Measurements from ENCODE around the gene PRKCE.
A peak's percentile ranks its signal among the peaks of the same experiment; 100 is the strongest.

PRKCE gene

GRCh38 chr2:45672138-45672537, 20.7 kb downstream of the PRKCE start:
- H3K4me1 ChIP-seq (ENCODE audit: control insufficient read depth in 1 of 2, insufficient read depth in 2 of 2, low read length in 2 of 2), result peaks cover 5 to 14% of the 10 kb centered on the region in 2 donors
- H3K4me3 ChIP-seq (ENCODE audit: low read depth in 1 of 2, low read length in 2 of 2), result no peak overlapping the region
- no peaks in the 10 kb centered on the region for H3K36me3 ChIP-seq (ENCODE audit: control insufficient read depth in 1 of 2, insufficient read depth in 2 of 2, low read length in 2 of 2)
- H3K27me3 ChIP-seq (ENCODE audit: low read depth, low read length), result no peaks in the 10 kb centered on the region
- no peaks in the 10 kb centered on the region for H3K9me3 ChIP-seq (ENCODE audit: control insufficient read depth in 1 of 2, low read length in 2 of 2)
- no peak overlapping the region for H3K27ac ChIP-seq (ENCODE audit: low read length)

- no peak overlapping the region for H3K4me3 ChIP-seq (ENCODE audit: low read depth in 1 of 2, low read length in 2 of 2)
- H3K27me3 ChIP-seq (ENCODE audit: low read depth, low read length), result no peaks in the 10 kb centered on the region
- H3K36me3 ChIP-seq (ENCODE audit: control insufficient read depth in 1 of 2, insufficient read depth in 2 of 2, low read length in 2 of 2), result no peaks in the 10 kb centered on the region
- no peaks in the 10 kb centered on the region for H3K9me3 ChIP-seq (ENCODE audit: control insufficient read depth in 1 of 2, low read length in 2 of 2)
- H3K4me1 ChIP-seq (ENCODE audit: control insufficient read depth in 1 of 2, insufficient read depth in 2 of 2, low read length in 2 of 2), result peaks cover 5 to 18% of the 10 kb centered on the region in 2 donors
- peak overlapping the region; percentile 7 for H3K27ac ChIP-seq (ENCODE audit: low read length)
Observed at GRCh38 chr2:45674035-45674816, 22.8 kb downstream of the PRKCE start.

- H3K27me3 ChIP-seq (ENCODE audit: low read depth, low read length), result no peaks in the 10 kb centered on the region
- no peak overlapping the region for H3K4me3 ChIP-seq (ENCODE audit: low read depth in 1 of 2, low read length in 2 of 2)
- peak overlapping the region; percentile 7 for H3K27ac ChIP-seq (ENCODE audit: low read length)
- H3K9me3 ChIP-seq (ENCODE audit: control insufficient read depth in 1 of 2, low read length in 2 of 2), result no peaks in the 10 kb centered on the region
- H3K36me3 ChIP-seq (ENCODE audit: control insufficient read depth in 1 of 2, insufficient read depth in 2 of 2, low read length in 2 of 2), result no peaks in the 10 kb centered on the region
- peaks cover 8 to 23% of the 10 kb centered on the region in 2 donors for H3K4me1 ChIP-seq (ENCODE audit: control insufficient read depth in 1 of 2, insufficient read depth in 2 of 2, low read length in 2 of 2)
Observed at GRCh38 chr2:45675263-45675812, 23.9 kb downstream of the PRKCE start.

GRCh38 chr2:45676088-45676487, 24.6 kb downstream of the PRKCE start:
- Histone ChIP-seq H3K27me3 (ENCODE audit: low read depth, low read length) (no peaks in the 10 kb centered on the region), H3K4me3 (ENCODE audit: low read depth in 1 of 2, low read length in 2 of 2) (no peak overlapping the region), H3K4me1 (ENCODE audit: control insufficient read depth in 1 of 2, insufficient read depth in 2 of 2, low read length in 2 of 2) (peaks cover 12 to 27% of the 10 kb centered on the region in 2 donors), H3K36me3 (ENCODE audit: control insufficient read depth in 1 of 2, insufficient read depth in 2 of 2, low read length in 2 of 2) (no peaks in the 10 kb centered on the region), H3K27ac (ENCODE audit: low read length) (peak overlapping the region; percentile 7), H3K9me3 (ENCODE audit: control insufficient read depth in 1 of 2, low read length in 2 of 2) (no peaks in the 10 kb centered on the region)

- no peak overlapping the region for H3K4me3 ChIP-seq (ENCODE audit: low read depth in 1 of 2, low read length in 2 of 2)
- no peak overlapping the region for H3K27ac ChIP-seq (ENCODE audit: low read length)
- H3K36me3 ChIP-seq (ENCODE audit: control insufficient read depth in 1 of 2, insufficient read depth in 2 of 2, low read length in 2 of 2), result no peaks in the 10 kb centered on the region
- no peaks in the 10 kb centered on the region for H3K9me3 ChIP-seq (ENCODE audit: control insufficient read depth in 1 of 2, low read length in 2 of 2)
- no peaks in the 10 kb centered on the region for H3K27me3 ChIP-seq (ENCODE audit: low read depth, low read length)
- peaks cover 17 to 33% of the 10 kb centered on the region in 2 donors for H3K4me1 ChIP-seq (ENCODE audit: control insufficient read depth in 1 of 2, insufficient read depth in 2 of 2, low read length in 2 of 2)
Observed at GRCh38 chr2:45678791-45679348, 27.4 kb downstream of the PRKCE start.

GRCh38 chr2:45680351-45680967, 29.0 kb downstream of the PRKCE start:
- no peaks in the 10 kb centered on the region for H3K9me3 ChIP-seq (ENCODE audit: control insufficient read depth in 1 of 2, low read length in 2 of 2)
- H3K27ac ChIP-seq (ENCODE audit: low read length), result no peak overlapping the region
- H3K27me3 ChIP-seq (ENCODE audit: low read depth, low read length), result no peaks in the 10 kb centered on the region
- H3K4me1 ChIP-seq (ENCODE audit: control insufficient read depth in 1 of 2, insufficient read depth in 2 of 2, low read length in 2 of 2), result peaks cover 17 to 23% of the 10 kb centered on the region in 2 donors
- H3K4me3 ChIP-seq (ENCODE audit: low read depth in 1 of 2, low read length in 2 of 2), result no peak overlapping the region
- H3K36me3 ChIP-seq (ENCODE audit: control insufficient read depth in 1 of 2, insufficient read depth in 2 of 2, low read length in 2 of 2), result no peaks in the 10 kb centered on the region

GRCh38 chr2:45681675-45682074, 30.2 kb downstream of the PRKCE start:
- Histone ChIP-seq H3K4me1 (ENCODE audit: control insufficient read depth in 1 of 2, insufficient read depth in 2 of 2, low read length in 2 of 2) (peaks cover 12 to 18% of the 10 kb centered on the region in 2 donors), H3K36me3 (ENCODE audit: control insufficient read depth in 1 of 2, insufficient read depth in 2 of 2, low read length in 2 of 2) (no peaks in the 10 kb centered on the region), H3K27me3 (ENCODE audit: low read depth, low read length) (no peaks in the 10 kb centered on the region), H3K9me3 (ENCODE audit: control insufficient read depth in 1 of 2, low read length in 2 of 2) (no peaks in the 10 kb centered on the region), H3K27ac (ENCODE audit: low read length) (no peak overlapping the region), H3K4me3 (ENCODE audit: low read depth in 1 of 2, low read length in 2 of 2) (no peak overlapping the region)

GRCh38 chr2:45683292-45683691, 31.8 kb downstream of the PRKCE start:
- Histone ChIP-seq H3K4me3 (ENCODE audit: low read depth in 1 of 2, low read length in 2 of 2) (no peak overlapping the region), H3K27me3 (ENCODE audit: low read depth, low read length) (no peaks in the 10 kb centered on the region), H3K27ac (ENCODE audit: low read length) (no peak overlapping the region), H3K4me1 (ENCODE audit: control insufficient read depth in 1 of 2, insufficient read depth in 2 of 2, low read length in 2 of 2) (peaks cover 12 to 18% of the 10 kb centered on the region in 2 donors), H3K9me3 (ENCODE audit: control insufficient read depth in 1 of 2, low read length in 2 of 2) (no peaks in the 10 kb centered on the region), H3K36me3 (ENCODE audit: control insufficient read depth in 1 of 2, insufficient read depth in 2 of 2, low read length in 2 of 2) (no peaks in the 10 kb centered on the region)

GRCh38 chr2:45684756-45685155, 33.3 kb downstream of the PRKCE start:
- H3K27me3 ChIP-seq (ENCODE audit: low read depth, low read length), result no peaks in the 10 kb centered on the region
- peaks cover 12 to 15% of the 10 kb centered on the region in 2 donors for H3K4me1 ChIP-seq (ENCODE audit: control insufficient read depth in 1 of 2, insufficient read depth in 2 of 2, low read length in 2 of 2)
- H3K4me3 ChIP-seq (ENCODE audit: low read depth in 1 of 2, low read length in 2 of 2), result no peak overlapping the region

GRCh38 chr2:45685260-45685659, 33.8 kb downstream of the PRKCE start:
- no peaks in the 10 kb centered on the region for H3K27me3 ChIP-seq (ENCODE audit: low read depth, low read length)
- H3K9me3 ChIP-seq (ENCODE audit: control insufficient read depth in 1 of 2, low read length in 2 of 2), result no peaks in the 10 kb centered on the region
- H3K4me3 ChIP-seq (ENCODE audit: low read depth in 1 of 2, low read length in 2 of 2), result no peak overlapping the region
- H3K27ac ChIP-seq (ENCODE audit: low read length), result no peak overlapping the region
- H3K4me1 ChIP-seq (ENCODE audit: control insufficient read depth in 1 of 2, insufficient read depth in 2 of 2, low read length in 2 of 2), result peaks cover 10% of the 10 kb centered on the region in 2 donors
- no peaks in the 10 kb centered on the region for H3K36me3 ChIP-seq (ENCODE audit: control insufficient read depth in 1 of 2, insufficient read depth in 2 of 2, low read length in 2 of 2)

More at GRCh38 chr2:45684756-45685155, 33.3 kb downstream of the PRKCE start:
- H3K36me3 ChIP-seq (ENCODE audit: control insufficient read depth in 1 of 2, insufficient read depth in 2 of 2, low read length in 2 of 2), result no peaks in the 10 kb centered on the region
- no peaks in the 10 kb centered on the region for H3K9me3 ChIP-seq (ENCODE audit: control insufficient read depth in 1 of 2, low read length in 2 of 2)
- no peak overlapping the region for H3K27ac ChIP-seq (ENCODE audit: low read length)

GRCh38 chr2:45687964-45688363, 36.5 kb downstream of the PRKCE start:
- Histone ChIP-seq H3K27me3 (ENCODE audit: low read depth, low read length) (no peaks in the 10 kb centered on the region), H3K4me3 (ENCODE audit: low read depth in 1 of 2, low read length in 2 of 2) (no peak overlapping the region), H3K36me3 (ENCODE audit: control insufficient read depth in 1 of 2, insufficient read depth in 2 of 2, low read length in 2 of 2) (no peaks in the 10 kb centered on the region), H3K4me1 (ENCODE audit: control insufficient read depth in 1 of 2, insufficient read depth in 2 of 2, low read length in 2 of 2) (peaks cover 5 to 9% of the 10 kb centered on the region in 2 donors), H3K27ac (ENCODE audit: low read length) (no peak overlapping the region), H3K9me3 (ENCODE audit: control insufficient read depth in 1 of 2, low read length in 2 of 2) (no peaks in the 10 kb centered on the region)
